CD4-positive, CD25-positive, alpha-beta regulatory T cell (primary cell): ENCODE measurements around the gene WAS. TPM values are rescaled to one million over a fixed set of nuclear protein-coding genes. Genes with fewer than 3 reads are reported as not detected.
A peak's percentile ranks its signal among the peaks of the same experiment; 100 is the strongest.
"Not testable (repeated sequence)": the region's sequence is repeated elsewhere in the genome, so short reads cannot be mapped to it uniquely, and the experiment has no call there.

Source experiments
- ATAC-seq, 2 donors: fragments of 150-1000 bp; cut with Tn5 transposase; one replicate each; pipeline ENCODE4 v1.10.0; 2021; ENCODE audit warnings: low read depth in 2 of 2, moderate number of reproducible peaks in 2 of 2, moderate library complexity in 1 of 2
- DNase-seq, 3 donors: peaks; one replicate each; pipeline versions ENCODE4 v3.0.0 to v3.0.0-alpha.2; 2012 to 2022; ENCODE audit warnings: mixed read lengths in 1 of 3
- H3K27ac ChIP-seq: one replicate; pipeline ENCODE4 v1.7.0; 2013; ENCODE audit warnings: mild to moderate bottlenecking, low read length; ENCODE audit not compliant: insufficient read depth, poor library complexity, severe bottlenecking
- H3K27me3 ChIP-seq: one replicate; pipeline ENCODE4 v1.7.0; 2013; ENCODE audit warnings: low read length; ENCODE audit not compliant: control insufficient read depth, insufficient read depth
- H3K36me3 ChIP-seq: one replicate; pipeline ENCODE4 v1.7.0; 2013; ENCODE audit warnings: mild to moderate bottlenecking, low read length, moderate library complexity; ENCODE audit not compliant: control insufficient read depth, insufficient read depth
- H3K4me1 ChIP-seq: 2 replicates; pipeline ENCODE4 v1.7.0; 2013; ENCODE audit warnings: mild to moderate bottlenecking, low read length; ENCODE audit not compliant: insufficient read depth, control insufficient read depth, poor library complexity, severe bottlenecking
- H3K4me3 ChIP-seq: one replicate; pipeline ENCODE4 v1.7.0; 2013; ENCODE audit warnings: low read depth, mild to moderate bottlenecking, low read length, moderate library complexity
- H3K9me3 ChIP-seq, 2 experiments: 1 replicate in 1 of 2; 2 replicates in 1 of 2; pipeline ENCODE4 v1.7.0; 2013; ENCODE audit warnings: low read length in 2 of 2, mild to moderate bottlenecking in 1 of 2, moderate library complexity in 1 of 2; ENCODE audit not compliant: control insufficient read depth in 2 of 2
- H3K27ac Mint-ChIP-seq, 3 donors: one replicate each; pipeline ENCODE4 v1.8.0; 2020 to 2022; ENCODE audit warnings: mild to moderate bottlenecking in 3 of 3, mixed read lengths in 3 of 3, moderate library complexity in 2 of 3
- H3K27me3 Mint-ChIP-seq: one replicate; pipeline ENCODE4 v1.8.0; 2022; ENCODE audit warnings: mild to moderate bottlenecking, mixed read lengths
- H3K36me3 Mint-ChIP-seq: one replicate; pipeline ENCODE4 v1.8.0; 2020; ENCODE audit warnings: mixed read lengths
- H3K4me1 Mint-ChIP-seq, 4 donors: one replicate each; pipeline ENCODE4 v1.8.0; 2020 to 2022; ENCODE audit warnings: mixed read lengths in 4 of 4, mild to moderate bottlenecking in 1 of 4
- H3K4me3 Mint-ChIP-seq, 4 donors: one replicate each; pipeline ENCODE4 v1.8.0; 2020 to 2022; ENCODE audit warnings: mild to moderate bottlenecking in 4 of 4, mixed read lengths in 4 of 4, moderate library complexity in 3 of 4
- H3K9me3 Mint-ChIP-seq, 7 donors: one replicate each; pipeline ENCODE4 v1.8.0; 2020 to 2022; ENCODE audit warnings: mixed read lengths in 7 of 7, mild to moderate bottlenecking in 3 of 7, moderate library complexity in 2 of 7
- polyA plus RNA-seq, 4 donors: library from polyadenylated mRNA; unstranded; fragments of 300-500 nt; fragmentation: Illumina TruSeq; gene quantifications; one replicate each; pipeline ENCODE4 v1.2.3, GENCODE V29; 2021
- total RNA-seq: library from RNA; stranded (reverse); gene quantifications from one replicate; pipeline ENCODE4 v1.2.3, GENCODE V29; 2022

The WAS gene
- total and polyA plus RNA-seq, 5 donors from 2014 or later, result 12.4 to 101 (median 21.7) TPM

- H3K27ac ChIP-seq, H3K27me3 ChIP-seq, H3K36me3 Mint-ChIP-seq, H3K27me3 Mint-ChIP-seq, H3K4me3 ChIP-seq, DNase-seq, ATAC-seq, H3K36me3 ChIP-seq, H3K27ac Mint-ChIP-seq, H3K9me3 ChIP-seq, H3K9me3 Mint-ChIP-seq, H3K4me1 ChIP-seq, H3K4me3 Mint-ChIP-seq: not testable (repeated sequence)
- H3K4me1 Mint-ChIP-seq, result peaks cover 5 to 11% (median 7%) of the 10 kb centered on the region in 4 donors
Measured at GRCh38 chrX:48659686-48660085, 23.9 kb upstream of the WAS start.

- ATAC-seq (no peak), DNase-seq (no peak)
- H3K27me3 ChIP-seq, result no peaks in the 10 kb centered on the region
- H3K27ac ChIP-seq, result no peak overlapping the region
- H3K4me3 ChIP-seq, result no peak overlapping the region
- Mint-ChIP-seq H3K4me3 (no peak overlapping the region), H3K4me1 (peaks cover 5 to 11% (median 7%) of the 10 kb centered on the region in 4 donors), H3K9me3 (no peaks in the 10 kb centered on the region), H3K27me3 (no peaks in the 10 kb centered on the region), H3K36me3 (no peaks in the 10 kb centered on the region), H3K27ac (no peak overlapping the region)
- no peaks in the 10 kb centered on the region for H3K4me1 ChIP-seq
- H3K9me3 ChIP-seq, result no peaks in the 10 kb centered on the region
- no peaks in the 10 kb centered on the region for H3K36me3 ChIP-seq
Measured at GRCh38 chrX:48663241-48663640, 20.4 kb upstream of the WAS start.

- Mint-ChIP-seq H3K36me3 (no peaks in the 10 kb centered on the region), H3K27ac (peak overlapping the region in 1 of 3 donors; percentile 48), H3K27me3 (no peaks in the 10 kb centered on the region), H3K9me3 (no peaks in the 10 kb centered on the region), H3K4me3 (no peak overlapping the region), H3K4me1 (peaks cover 5 to 11% (median 7%) of the 10 kb centered on the region in 4 donors)
- no peak for DNase-seq
- no peak overlapping the region for H3K4me3 ChIP-seq
- H3K27ac ChIP-seq, result no peak overlapping the region
- ATAC-seq, result no peak
- H3K27me3 ChIP-seq, result no peaks in the 10 kb centered on the region
- H3K36me3 ChIP-seq, result no peaks in the 10 kb centered on the region
- no peaks in the 10 kb centered on the region for H3K9me3 ChIP-seq
- no peaks in the 10 kb centered on the region for H3K4me1 ChIP-seq
Measured at GRCh38 chrX:48664156-48664555, 19.4 kb upstream of the WAS start.

GRCh38 chrX:48665991-48666390 lies 17.6 kb upstream of the WAS start:
- no peak overlapping the region for H3K27ac Mint-ChIP-seq

GRCh38 chrX:48666649-48667048 lies 16.9 kb upstream of the WAS start:
- Mint-ChIP-seq H3K36me3 (no peaks in the 10 kb centered on the region), H3K4me3 (no peak overlapping the region), H3K27me3 (no peaks in the 10 kb centered on the region), H3K9me3 (no peaks in the 10 kb centered on the region), H3K27ac (no peak overlapping the region), H3K4me1 (peaks cover 0 to 1% (median under 1%) of the 10 kb centered on the region in 4 donors)
- H3K27ac ChIP-seq, result no peak overlapping the region
- ATAC-seq (no peak), DNase-seq (no peak)
- H3K4me3 ChIP-seq, result no peak overlapping the region
- no peaks in the 10 kb centered on the region for H3K27me3 ChIP-seq
- H3K9me3 ChIP-seq, result no peaks in the 10 kb centered on the region
- no peaks in the 10 kb centered on the region for H3K36me3 ChIP-seq
- no peaks in the 10 kb centered on the region for H3K4me1 ChIP-seq

More at GRCh38 chrX:48665991-48666390, 17.6 kb upstream of the WAS start:
- DNase-seq (no peak), ATAC-seq (no peak)
- no peaks in the 10 kb centered on the region for H3K27me3 Mint-ChIP-seq
- no peaks in the 10 kb centered on the region for H3K36me3 Mint-ChIP-seq
- no peaks in the 10 kb centered on the region for H3K36me3 ChIP-seq
- H3K4me1 ChIP-seq, result no peaks in the 10 kb centered on the region
- no peak overlapping the region for H3K4me3 ChIP-seq
- no peaks in the 10 kb centered on the region for H3K9me3 ChIP-seq
- H3K9me3 Mint-ChIP-seq, result no peaks in the 10 kb centered on the region
- no peak overlapping the region for H3K4me3 Mint-ChIP-seq
- no peak overlapping the region for H3K27ac ChIP-seq
- H3K4me1 Mint-ChIP-seq, result peaks cover 4 to 7% (median 5%) of the 10 kb centered on the region in 4 donors
- H3K27me3 ChIP-seq, result no peaks in the 10 kb centered on the region

- no peaks in the 10 kb centered on the region for H3K36me3 ChIP-seq
- Mint-ChIP-seq H3K4me3 (no peak overlapping the region), H3K9me3 (no peaks in the 10 kb centered on the region), H3K27ac (no peak overlapping the region), H3K27me3 (no peaks in the 10 kb centered on the region), H3K36me3 (no peaks in the 10 kb centered on the region), H3K4me1 (peaks cover 0 to 1% (median 0%) of the 10 kb centered on the region in 4 donors)
- no peak overlapping the region for H3K27ac ChIP-seq
- no peaks in the 10 kb centered on the region for H3K9me3 ChIP-seq
- DNase-seq, result no peak
- ATAC-seq, result no peak
- no peak overlapping the region for H3K4me3 ChIP-seq
- H3K27me3 ChIP-seq, result no peaks in the 10 kb centered on the region
- no peaks in the 10 kb centered on the region for H3K4me1 ChIP-seq
Measured at GRCh38 chrX:48667509-48667908, 16.1 kb upstream of the WAS start.

- H3K36me3 Mint-ChIP-seq, H3K4me3 ChIP-seq, H3K9me3 ChIP-seq, H3K27me3 Mint-ChIP-seq, H3K27me3 ChIP-seq, H3K4me3 Mint-ChIP-seq, H3K36me3 ChIP-seq, ATAC-seq, H3K9me3 Mint-ChIP-seq, H3K27ac Mint-ChIP-seq, H3K4me1 ChIP-seq, H3K27ac ChIP-seq, H3K4me1 Mint-ChIP-seq, DNase-seq: not testable (repeated sequence)
Measured at GRCh38 chrX:48668187-48668586, 15.4 kb upstream of the WAS start.

- H3K9me3 Mint-ChIP-seq, result peaks cover 0 to 1% (median 0%) of the 10 kb centered on the region in 7 donors
- peak overlapping the region; percentile 89 to 98 (median 95) for H3K27ac Mint-ChIP-seq
- H3K4me1 ChIP-seq, result peaks cover 11% of the 10 kb centered on the region
- ATAC-seq (peak; percentile 95 to 96), DNase-seq (peak; percentile 84 to 93 (median 88))
- peak overlapping the region; percentile 90 to 97 (median 94) for H3K4me3 Mint-ChIP-seq
- no peaks in the 10 kb centered on the region for H3K36me3 Mint-ChIP-seq
- peak overlapping the region; percentile 72 for H3K27ac ChIP-seq
- no peaks in the 10 kb centered on the region for H3K27me3 ChIP-seq
- peak overlapping the region; percentile 72 for H3K4me3 ChIP-seq
- no peaks in the 10 kb centered on the region for H3K36me3 ChIP-seq
- no peaks in the 10 kb centered on the region for H3K9me3 ChIP-seq
- no peaks in the 10 kb centered on the region for H3K27me3 Mint-ChIP-seq
- peaks cover 9 to 22% (median 10%) of the 10 kb centered on the region in 4 donors for H3K4me1 Mint-ChIP-seq
Measured at GRCh38 chrX:48676106-48676892, 7.3 kb upstream of the WAS start.
